H1 (cell line): Measurements from ENCODE around the gene INHBA. TPM values are rescaled to one million over a fixed set of nuclear protein-coding genes. Genes with fewer than 3 reads are reported as not detected.

Experiments used
- CTCF ChIA-PET: fragments of 300-600 bp; sonication (Branson Sonifier 250); formaldehyde crosslinking; loops from one replicate; lab custom pipeline; 2021; ENCODE audit not compliant: partially characterized antibody; lab: Charles Lee
- POLR2A ChIA-PET: fragments of 300-600 bp; sonication (Branson Sonifier 250); formaldehyde crosslinking; loops from one replicate; lab custom pipeline; 2021; ENCODE audit warnings: inconsistent platforms; ENCODE audit not compliant: partially characterized antibody; lab: Charles Lee
- DNase-seq, 2 experiments: peaks; one replicate each; pipeline versions ENCODE4 v3.0.0 to v3.0.0-alpha.2; 2010 to 2022; ENCODE audit warnings: low spot score in 2 of 2, low read depth in 1 of 2, mixed read lengths in 1 of 2
- FAIRE-seq: peaks from 2 replicates; lab custom pipeline; 2011; peaks lifted over from hg19 to GRCh38; lab: Jason Lieb, UNC
- H2AFZ ChIP-seq: 2 replicates; pipeline ENCODE4 v1.8.1; 2012; ENCODE audit warnings: low read length, inconsistent platforms
- H2AK5ac ChIP-seq: 2 replicates; pipeline ENCODE4 v1.6.1; 2013; ENCODE audit warnings: low read depth, low read length
- H2BK120ac ChIP-seq: replicated peaks from 2 replicates; pipeline ENCODE3; 2013; ENCODE audit warnings: low read depth, low read length, inconsistent platforms
- H2BK12ac ChIP-seq: 2 replicates; pipeline ENCODE4 v1.6.1; 2013; ENCODE audit warnings: low read depth, low read length
- H2BK15ac ChIP-seq: 2 replicates; pipeline ENCODE4 v1.6.1; 2013; ENCODE audit warnings: low read length
- H2BK20ac ChIP-seq: 2 replicates; pipeline ENCODE4 v1.6.1; 2013; ENCODE audit warnings: low read length
- H2BK5ac ChIP-seq: 2 replicates; pipeline ENCODE4 v1.6.1; 2013; ENCODE audit warnings: low read depth, low read length
- H3K14ac ChIP-seq: 2 replicates; pipeline ENCODE4 v1.6.1; 2013; ENCODE audit warnings: inconsistent platforms; ENCODE audit not compliant: insufficient read length
- H3K18ac ChIP-seq: 2 replicates; pipeline ENCODE4 v1.6.1; 2013; ENCODE audit warnings: low read length; ENCODE audit errors: extremely low read depth
- H3K23ac ChIP-seq: 2 replicates; pipeline ENCODE4 v1.6.1; 2013; ENCODE audit warnings: inconsistent platforms; ENCODE audit not compliant: insufficient read length
- H3K23me2 ChIP-seq: 2 replicates; pipeline ENCODE4 v1.6.1; 2013; ENCODE audit warnings: low read depth, low read length
- H3K27ac ChIP-seq: 2 replicates; pipeline ENCODE4 v1.6.1; 2011; ENCODE audit warnings: low read depth, low read length, inconsistent platforms
- H3K27me3 ChIP-seq, 4 experiments: replicated peaks in 1 of 4; 1 replicate in 1 of 4; 2 replicates in 3 of 4; pipeline versions ENCODE4 v1.6.1 to v1.8.1; 2011 to 2013; ENCODE audit warnings: low read length in 3 of 4, mild to moderate bottlenecking in 3 of 4, inconsistent platforms in 2 of 4, mixed read lengths in 2 of 4, moderate library complexity in 1 of 4; ENCODE audit not compliant: control insufficient read depth in 3 of 4, insufficient read depth in 3 of 4; ENCODE audit errors: extremely low read depth in 1 of 4
- H3K36me3 ChIP-seq, 4 experiments: 2 replicates each; pipeline versions ENCODE4 v1.6.1 to v1.8.1; 2011 to 2013; ENCODE audit warnings: mild to moderate bottlenecking in 4 of 4, low read length in 3 of 4, moderate library complexity in 2 of 4, control low read depth in 1 of 4, inconsistent platforms in 1 of 4; ENCODE audit not compliant: insufficient read depth in 4 of 4, control insufficient read depth in 2 of 4
- H3K4ac ChIP-seq: replicated peaks from 2 replicates; pipeline ENCODE3; 2013; ENCODE audit warnings: low read length, low read depth, mixed read lengths, inconsistent platforms; ENCODE audit not compliant: insufficient read length
- H3K4me1 ChIP-seq, 4 experiments: replicated peaks in 1 of 4; 1 replicate in 1 of 4; 2 replicates in 3 of 4; pipeline versions ENCODE4 v1.6.1 to v1.8.1; 2011 to 2013; ENCODE audit warnings: low read length in 3 of 4, inconsistent platforms in 2 of 4, mixed read lengths in 1 of 4; ENCODE audit not compliant: insufficient read depth in 4 of 4, control insufficient read depth in 3 of 4
- H3K4me2 ChIP-seq, 2 experiments: 2 replicates each; pipeline versions ENCODE4 v1.6.1 to v1.8.1; 2011 to 2013; ENCODE audit warnings: low read depth in 2 of 2, low read length in 2 of 2, control low read depth in 1 of 2, inconsistent platforms in 1 of 2, mild to moderate bottlenecking in 1 of 2; ENCODE audit not compliant: insufficient read depth in 1 of 2
- H3K4me3 ChIP-seq, 4 experiments: fragments of 200-600, 300-600 bp in 1 of 4; sonication (generic), shearing (Covaris generic), sonication (Bioruptor Twin) in 1 of 4; 2 replicates each; pipeline versions ENCODE4 v1.5.1 to v1.8.1; 2011 to 2016; ENCODE audit warnings: low read length in 4 of 4, low read depth in 3 of 4, control low read depth in 2 of 4, inconsistent platforms in 2 of 4, mild to moderate bottlenecking in 2 of 4, mixed read lengths in 1 of 4, moderate library complexity in 1 of 4; ENCODE audit not compliant: insufficient read depth in 2 of 4; ENCODE audit errors: extremely low read depth in 1 of 4
- H3K56ac ChIP-seq: replicated peaks from 2 replicates; pipeline ENCODE3; 2013; ENCODE audit warnings: low read depth, mild to moderate bottlenecking, mixed read lengths, low read length, inconsistent platforms; ENCODE audit not compliant: insufficient read length
- H3K79me1 ChIP-seq: 2 replicates; pipeline ENCODE4 v1.6.1; 2013; ENCODE audit warnings: low read depth, low read length, control low read depth
- H3K79me2 ChIP-seq, 2 experiments: 2 replicates each; pipeline versions ENCODE4 v1.6.1 to v1.8.1; 2012 to 2013; ENCODE audit warnings: low read length in 2 of 2, mild to moderate bottlenecking in 2 of 2, inconsistent platforms in 1 of 2; ENCODE audit not compliant: insufficient read depth in 2 of 2, control insufficient read depth in 1 of 2
- H3K9ac ChIP-seq, 4 experiments: replicated peaks in 1 of 4; 1 replicate in 1 of 4; 2 replicates in 3 of 4; pipeline versions ENCODE4 v1.6.1 to v1.8.1; 2011 to 2013; ENCODE audit warnings: low read depth in 3 of 4, low read length in 3 of 4, control low read depth in 2 of 4, mild to moderate bottlenecking in 2 of 4, moderate library complexity in 2 of 4, inconsistent platforms in 1 of 4; ENCODE audit errors: extremely low read depth in 1 of 4
- H3K9me3 ChIP-seq, 2 experiments: 2 replicates each; pipeline versions ENCODE4 v1.6.1 to v1.8.1; 2012 to 2013; ENCODE audit warnings: mild to moderate bottlenecking in 2 of 2, moderate library complexity in 2 of 2, control low read depth in 1 of 2, inconsistent platforms in 1 of 2, low read depth in 1 of 2, low read length in 1 of 2, mixed read lengths in 1 of 2; ENCODE audit not compliant: insufficient read depth in 2 of 2
- H4K20me1 ChIP-seq, 2 experiments: replicated peaks in 1 of 2; 2 replicates each; pipeline versions ENCODE3 to v1.8.1; 2011 to 2013; ENCODE audit warnings: inconsistent platforms in 2 of 2, low read length in 2 of 2, mild to moderate bottlenecking in 1 of 2; ENCODE audit not compliant: insufficient read depth in 2 of 2, control insufficient read depth in 1 of 2
- H4K5ac ChIP-seq: 2 replicates; pipeline ENCODE4 v1.6.1; 2013; ENCODE audit warnings: low read length, low read depth, mixed read lengths, inconsistent platforms; ENCODE audit not compliant: insufficient read length
- H4K8ac ChIP-seq: 2 replicates; pipeline ENCODE4 v1.8.0; 2013; ENCODE audit warnings: mild to moderate bottlenecking, moderate library complexity, low read length, inconsistent platforms; ENCODE audit not compliant: insufficient read depth; ENCODE audit errors: extremely low read depth
- H4K91ac ChIP-seq: replicated peaks from 2 replicates; pipeline ENCODE3; 2013; ENCODE audit warnings: low read length, mixed read lengths, inconsistent platforms; ENCODE audit not compliant: insufficient read length
- CTBP2 ChIP-seq: IDR thresholded peaks from 2 replicates; pipeline ENCODE4 v1.7.0; 2011; ENCODE audit warnings: borderline replicate concordance, mild to moderate bottlenecking, moderate library complexity, mixed read lengths, low read length; ENCODE audit not compliant: insufficient read depth, insufficient read length
- WGBS, 2 experiments: shearing (Covaris generic) in 1 of 2; methylation state at CpG; one replicate each; pipeline versions ENCODE4 v1.1.6 to v1.1.7; 2013 to 2015; ENCODE audit warnings: low lambda C conversion rate in 2 of 2, mixed read lengths in 2 of 2, inconsistent platforms in 1 of 2, low coverage in 1 of 2, missing lambda C conversion rate in 1 of 2; ENCODE audit not compliant: insufficient replicate concordance in 2 of 2, insufficient coverage in 1 of 2, insufficient read length in 1 of 2; ENCODE audit errors: extremely low coverage in 1 of 2, missing lambda C conversion rate in 1 of 2; 5-methylcytosine and 5-hydroxymethylcytosine counted together
- polyA plus RNA-seq, 7 experiments: library from polyadenylated mRNA; depleted of rRNA in 3 of 7; stranded (reverse) in 5 of 7; unstranded in 2 of 7; fragments of >200 nt in 5 of 7; fragments of 200-250 nt in 2 of 7; gene quantifications; 1 replicate in 5 of 7; 2 replicates in 1 of 7; 4 replicates in 1 of 7; pipeline versions ENCODE4 v1.2.1 to v1.2.3, GENCODE V29; 2011 to 2013; ENCODE audit warnings: missing spikeins in 2 of 7, mixed read lengths in 2 of 7
- total RNA-seq: library from RNA; stranded (reverse); fragmentation: NEBNext Ultra II Directional; extraction: Animal tissue kit (Norgen Biotek cat#: 25700); gene quantifications from 2 replicates; pipeline ENCODE4 v1.2.1, GENCODE V29; 2021

The INHBA gene
- total and polyA plus RNA-seq, 2 of the 8 experiments (the other 6 are each of a cell fraction or from before 2014, with no cell fraction given) = 1.1 to 2.7 TPM

GRCh38 chr7:41695661-41696322 lies 7.1 kb downstream of the INHBA start:
- Histone ChIP-seq H3K9ac (no peak overlapping the region), H2BK15ac (no peak overlapping the region)

More at GRCh38 chr7:41695661-41696322, 7.1 kb downstream of the INHBA start:
- H3K79me1 ChIP-seq = no peaks in the 10 kb centered on the region
- H3K4me3 ChIP-seq = no peak overlapping the region
- DNase-seq = no peak
- H4K20me1 ChIP-seq = no peaks in the 10 kb centered on the region
- 0 out of 7 replicates have a peak, but pooled peaks cover 0 to 3% (median 0%) of the 10 kb centered on the region in 4 experiments for H3K27me3 ChIP-seq
- H2BK120ac ChIP-seq = no peak overlapping the region
- no peak overlapping the region for H3K4ac ChIP-seq
- peaks cover 7% of the 10 kb centered on the region; the same call in 1 of the 2 replicates for H3K23me2 ChIP-seq
- H2BK5ac ChIP-seq = no peak overlapping the region; the same call in 1 of the 2 replicates
- H3K9me3 ChIP-seq = no peaks in the 10 kb centered on the region
- no peak overlapping the region for H4K5ac ChIP-seq
- no peaks in the 10 kb centered on the region; a peak in 1 of 4 replicates for H3K79me2 ChIP-seq
- CTCF ChIA-PET = interaction anchor here (0.6 to 5.2 kb wide), 25 partner anchors 9 to 689 kb away, joined by 3 to 44 read pairs (median 4); partner anchors contain the start of gene INHBA
- no peak for TF ChIP-seq CTBP2
- TF ChIP-seq, all 59 proteins: peak for 0
- Histone ChIP-seq H4K91ac (no peak overlapping the region), H2BK20ac (no peak overlapping the region), H3K27ac (no peak overlapping the region), H3K18ac (peak overlapping the region; percentile 3; the same call in 1 of the 2 replicates), H2BK12ac (no peak overlapping the region; the same call in none of the 2 replicates), H3K56ac (no peak overlapping the region), H2AK5ac (no peak overlapping the region), H4K8ac (no peak overlapping the region), H2AFZ (peak overlapping the region; percentile 78; the same call in 1 of the 2 replicates), H3K4me2 (peak overlapping the region in 1 of 2 experiments; percentile 47; a peak in 2 of 4 replicates), H3K36me3 (no peaks in the 10 kb centered on the region), H3K14ac (no peak overlapping the region), H3K23ac (no peak overlapping the region), H3K4me1 (peaks cover 1 to 21% (median 13%) of the 10 kb centered on the region in 4 experiments; a peak in 5 of 7 replicates)
- POLR2A ChIA-PET = no interaction called here
- FAIRE-seq = no peak
- 82% methylated on average over 13 of the region's 13 CpGs; no CpG with 5 or more reads in 1 of the 2 experiments for WGBS, 2 experiments
